Esophagus muscularis mucosa (tissue), 4 donors: ENCODE data around the gene SERINC5.

ENCODE experiments used
- EP300 ChIP-seq: sonication (generic); formaldehyde crosslinking; IDR thresholded peaks from one replicate; pipeline ENCODE4 v1.6.1; 2017; ENCODE audit warnings: antibody characterized with exemption
- POLR2A ChIP-seq: fragments of 450-650 bp; IDR thresholded peaks from one replicate; pipeline ENCODE4 v1.6.1; 2017; ENCODE audit warnings: antibody characterized with exemption, moderate library complexity, mild to moderate bottlenecking, low read depth
- POLR2AphosphoS5 ChIP-seq, 2 donors: sonication (generic); formaldehyde crosslinking; IDR thresholded peaks; one replicate each; pipeline ENCODE4 v1.6.1; 2017; ENCODE audit warnings: antibody characterized with exemption in 2 of 2
- TF ChIP-seq, protein P1 (sequence below), 3 experiments: fragments of 200-600 bp in 2 of 3; fragments of 450-650 bp in 1 of 3; sonication (generic) in 2 of 3; IDR thresholded peaks; one replicate each; pipeline ENCODE4 v1.5.1; 2017 to 2019; ENCODE audit warnings: antibody characterized with exemption in 3 of 3, mild to moderate bottlenecking in 2 of 3, moderate library complexity in 1 of 3

DNA sequence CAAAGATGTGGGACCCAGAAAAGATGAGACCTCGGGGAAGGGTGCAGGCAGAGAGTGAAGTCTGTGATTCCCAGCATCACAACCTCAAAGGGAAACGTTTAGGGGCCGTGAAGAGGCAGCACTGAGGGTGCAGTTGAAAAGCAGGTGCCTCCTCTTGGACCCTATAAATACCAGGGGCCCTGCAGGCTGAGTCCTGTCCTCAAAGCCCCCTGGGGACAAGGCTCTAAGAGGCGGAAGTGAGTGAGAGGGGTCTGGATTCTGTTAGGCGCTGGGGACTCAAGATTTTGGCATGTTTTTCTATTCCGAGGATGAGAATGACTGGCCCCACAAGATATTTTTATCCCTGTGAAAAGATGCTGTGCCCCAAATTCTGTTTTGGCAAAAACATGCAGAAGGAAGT lies 112.9 kb downstream of the SERINC5 start:
- TF ChIP-seq, protein P1, sequence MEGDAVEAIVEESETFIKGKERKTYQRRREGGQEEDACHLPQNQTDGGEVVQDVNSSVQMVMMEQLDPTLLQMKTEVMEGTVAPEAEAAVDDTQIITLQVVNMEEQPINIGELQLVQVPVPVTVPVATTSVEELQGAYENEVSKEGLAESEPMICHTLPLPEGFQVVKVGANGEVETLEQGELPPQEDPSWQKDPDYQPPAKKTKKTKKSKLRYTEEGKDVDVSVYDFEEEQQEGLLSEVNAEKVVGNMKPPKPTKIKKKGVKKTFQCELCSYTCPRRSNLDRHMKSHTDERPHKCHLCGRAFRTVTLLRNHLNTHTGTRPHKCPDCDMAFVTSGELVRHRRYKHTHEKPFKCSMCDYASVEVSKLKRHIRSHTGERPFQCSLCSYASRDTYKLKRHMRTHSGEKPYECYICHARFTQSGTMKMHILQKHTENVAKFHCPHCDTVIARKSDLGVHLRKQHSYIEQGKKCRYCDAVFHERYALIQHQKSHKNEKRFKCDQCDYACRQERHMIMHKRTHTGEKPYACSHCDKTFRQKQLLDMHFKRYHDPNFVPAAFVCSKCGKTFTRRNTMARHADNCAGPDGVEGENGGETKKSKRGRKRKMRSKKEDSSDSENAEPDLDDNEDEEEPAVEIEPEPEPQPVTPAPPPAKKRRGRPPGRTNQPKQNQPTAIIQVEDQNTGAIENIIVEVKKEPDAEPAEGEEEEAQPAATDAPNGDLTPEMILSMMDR (IDR thresholded peaks at IDR 0.05): no peak
- TF ChIP-seq POLR2AphosphoS5 (IDR thresholded peaks at IDR 0.05) (no peak), POLR2A (no peak), EP300 (no peak)
